T47D (cell line): ENCODE measurements around the gene ATG14.

ENCODE experiments used
- DNase-seq, 2 experiments: peaks; one replicate each; pipeline versions ENCODE4 v3.0.0 to v3.0.0-alpha.2; 2011 to 2012; ENCODE audit warnings: low read depth in 1 of 2, low spot score in 1 of 2
- JUND ChIP-seq: IDR thresholded peaks from 2 replicates; pipeline ENCODE4 v1.6.1; 2012; ENCODE audit warnings: low read depth
- in situ Hi-C: cut with HindIII; loops from 2 replicates; pipeline ENCODE4 v1.10.0; 2016; ENCODE audit warnings: low sequenced_read_pairs, low pct_unique_long_range_greater_than_20kb

Gene ATG14

GRCh38 chr14:55373784-55374705, 37.6 kb downstream of the ATG14 start:
- DNase-seq = no peak
- TF ChIP-seq JUND = no peak
- in situ Hi-C loops = no loop called here

GRCh38 chr14:55372825-55373224, 38.8 kb downstream of the ATG14 start:
- in situ Hi-C loops = no loop called here
- no peak for DNase-seq
- TF ChIP-seq JUND = no peak

- in situ Hi-C loops = no loop called here
- no peak for DNase-seq
- no peak for TF ChIP-seq JUND
Observed at GRCh38 chr14:55372423-55372822, 39.2 kb downstream of the ATG14 start.

GRCh38 chr14:55370883-55371455, 40.7 kb downstream of the ATG14 start:
- in situ Hi-C loops = no loop called here
- no peak for DNase-seq
- TF ChIP-seq JUND = no peak

GRCh38 chr14:55366271-55366670, 45.4 kb downstream of the ATG14 start:
- in situ Hi-C loops = no loop called here
- no peak for TF ChIP-seq JUND
- DNase-seq = no peak

- in situ Hi-C loops = no loop called here
- no peak for TF ChIP-seq JUND
Observed at GRCh38 chr14:55361190-55361589, 50.4 kb downstream of the ATG14 start.

GRCh38 chr14:55359307-55359706, 52.3 kb downstream of the ATG14 start:
- no peak for TF ChIP-seq JUND
- no peak for DNase-seq
- in situ Hi-C loops = no loop called here

More at GRCh38 chr14:55361190-55361589, 50.4 kb downstream of the ATG14 start:
- DNase-seq = no peak

GRCh38 chr14:55356913-55357312, 54.7 kb downstream of the ATG14 start:
- TF ChIP-seq JUND = no peak
- in situ Hi-C loops = no loop called here
- peak in 1 of 2 experiments; percentile 71 for DNase-seq

- in situ Hi-C loops = no loop called here
- no peak for DNase-seq
- TF ChIP-seq JUND = no peak
Observed at GRCh38 chr14:55355922-55356321, 55.7 kb downstream of the ATG14 start.

GRCh38 chr14:55354500-55354899, 57.1 kb downstream of the ATG14 start:
- peak; percentile 81 to 87 for DNase-seq
- TF ChIP-seq JUND = no peak
- in situ Hi-C loops = no loop called here

- no peak for TF ChIP-seq JUND
- in situ Hi-C loops = no loop called here
- no peak for DNase-seq
Observed at GRCh38 chr14:55353686-55354467, 57.8 kb downstream of the ATG14 start.

GRCh38 chr14:55352201-55352600, 59.4 kb downstream of the ATG14 start:
- TF ChIP-seq JUND = no peak
- in situ Hi-C loops = no loop called here
- DNase-seq = no peak

- TF ChIP-seq JUND = no peak
- no peak for DNase-seq
- in situ Hi-C loops = no loop called here
Observed at GRCh38 chr14:55351111-55351510, 60.5 kb downstream of the ATG14 start.
